Stomach (tissue), 4 donors: ENCODE results near the gene CRYBA2.

Source experiments
- CTCF ChIP-seq, 7 experiments: fragments of 450-650 bp in 4 of 7; fragments of 200-600 bp in 3 of 7; sonication (generic) in 3 of 7; IDR thresholded peaks; one replicate each; pipeline ENCODE4 v1.5.1; 2016 to 2019; ENCODE audit warnings: antibody characterized with exemption in 7 of 7, control low read depth in 2 of 7, mild to moderate bottlenecking in 1 of 7
- POLR2A ChIP-seq, 4 donors: fragments of 450-650 bp; IDR thresholded peaks; one replicate each; pipeline ENCODE4 v1.6.1; 2016; ENCODE audit warnings: antibody characterized with exemption in 4 of 4, control low read depth in 2 of 4, mild to moderate bottlenecking in 1 of 4, moderate library complexity in 1 of 4

GRCh38 chr2:219022616-219023015, 29.4 kb upstream of the CRYBA2 start:
- TF ChIP-seq POLR2A (IDR thresholded peaks at IDR 0.05) (no peak), CTCF (IDR thresholded peaks at IDR 0.05) (no peak)
